AG10803 (cell line): ENCODE data around the gene KLHDC3.

Source experiments
- DNase-seq: peaks from one replicate; pipeline ENCODE4 v3.0.0; 2010; ENCODE audit warnings: low read depth
- H3K4me3 ChIP-seq: 2 replicates; pipeline ENCODE4 v1.5.1; 2011; ENCODE audit warnings: mild to moderate bottlenecking, low read length, control low read depth
- CTCF ChIP-seq: conservative IDR thresholded peaks from 2 replicates; pipeline ENCODE4 v1.5.1; 2011; ENCODE audit warnings: mild to moderate bottlenecking, low read length, control low read depth, inconsistent platforms

Gene KLHDC3

GRCh38 chr6:42970871-42971612 is 43.0 kb upstream of the KLHDC3 start:
- H3K4me3 ChIP-seq = no peak overlapping the region
- no peak for DNase-seq
- no peak for TF ChIP-seq CTCF

- no peak for TF ChIP-seq CTCF
- no peak for DNase-seq
- no peak overlapping the region for H3K4me3 ChIP-seq
Measured at GRCh38 chr6:42971746-42972327, 42.2 kb upstream of the KLHDC3 start.

GRCh38 chr6:42973926-42974325 is 40.1 kb upstream of the KLHDC3 start:
- TF ChIP-seq CTCF = no peak
- no peak for DNase-seq
- H3K4me3 ChIP-seq = no peak overlapping the region

GRCh38 chr6:42974919-42975505 is 39.0 kb upstream of the KLHDC3 start:
- TF ChIP-seq CTCF = no peak
- H3K4me3 ChIP-seq = no peak overlapping the region
- DNase-seq = no peak

- TF ChIP-seq CTCF = no peak
- DNase-seq = peak; percentile 23
- H3K4me3 ChIP-seq = peak overlapping the region; percentile 76
Measured at GRCh38 chr6:42978487-42978838, 35.6 kb upstream of the KLHDC3 start.

DNA sequence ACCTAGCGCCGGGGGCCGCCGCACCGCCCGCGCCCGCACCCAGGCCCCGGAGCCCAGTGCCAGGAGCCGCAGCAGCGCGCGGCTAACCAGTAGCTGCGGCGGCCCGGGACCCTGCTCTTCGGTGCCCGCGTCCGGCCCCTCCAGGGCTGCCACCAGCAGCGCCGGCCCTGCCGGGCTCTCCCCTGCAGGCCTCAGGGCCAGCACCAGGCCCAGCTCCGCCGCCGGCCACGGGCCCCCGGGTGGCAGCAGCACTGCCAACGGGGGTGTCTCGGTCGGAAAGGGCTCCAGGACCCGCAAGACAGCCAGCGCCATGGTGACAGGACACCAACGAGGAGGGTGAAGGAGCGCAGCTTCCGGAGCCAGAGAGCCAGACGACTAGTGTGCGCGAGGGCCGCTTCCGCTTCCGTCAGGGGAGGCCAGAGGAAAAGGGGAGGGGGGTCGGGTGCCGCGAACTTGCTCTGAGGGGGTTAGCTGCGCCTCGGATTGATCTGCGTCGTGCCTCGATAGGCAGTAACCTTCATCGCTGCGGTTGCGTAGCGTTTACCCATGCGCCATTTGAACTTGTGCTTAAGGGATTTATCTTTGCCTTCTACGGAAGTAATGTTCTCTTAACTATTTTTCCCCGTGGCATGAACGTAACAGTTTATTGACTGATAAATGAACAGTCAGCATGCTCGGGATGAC is 35.1 kb upstream of the KLHDC3 start, which contains the start of gene PEX6:
TSS of gene PEX6 (minus strand) at position 343 of the 684 bp plus-strand sequence. CDS start at position 312, 31 bp downstream.
- peak within 1 kb of the TSS; percentile 76 for H3K4me3 ChIP-seq
- peak; percentile 81 for DNase-seq
- no peak for TF ChIP-seq CTCF
